ENCODE results near the gene MCIDAS.

Gene MCIDAS

GRCh38 chr5:55231029-55231918, 4.2 kb upstream of the MCIDAS start:
- in situ Hi-C loops (cut with HindIII; ENCODE audit: low pct_unique_long_range_greater_than_20kb, low sequenced_read_pairs), result no loop called here
- no peak for TF ChIP-seq JUND (IDR thresholded peaks at IDR 0.05; ENCODE audit: low read depth)
- peak in 1 of 2 experiments; percentile 42 for DNase-seq (ENCODE audit: low read depth in 1 of 2, low spot score in 1 of 2)

- in situ Hi-C loops (cut with HindIII; ENCODE audit: low pct_unique_long_range_greater_than_20kb, low sequenced_read_pairs), result no loop called here
- TF ChIP-seq JUND (IDR thresholded peaks at IDR 0.05; ENCODE audit: low read depth), result no peak
- DNase-seq (ENCODE audit: low read depth in 1 of 2, low spot score in 1 of 2), result no peak
These were observed 3.0 kb upstream of the MCIDAS start for GRCh38 chr5:55230086-55230629.

DNA sequence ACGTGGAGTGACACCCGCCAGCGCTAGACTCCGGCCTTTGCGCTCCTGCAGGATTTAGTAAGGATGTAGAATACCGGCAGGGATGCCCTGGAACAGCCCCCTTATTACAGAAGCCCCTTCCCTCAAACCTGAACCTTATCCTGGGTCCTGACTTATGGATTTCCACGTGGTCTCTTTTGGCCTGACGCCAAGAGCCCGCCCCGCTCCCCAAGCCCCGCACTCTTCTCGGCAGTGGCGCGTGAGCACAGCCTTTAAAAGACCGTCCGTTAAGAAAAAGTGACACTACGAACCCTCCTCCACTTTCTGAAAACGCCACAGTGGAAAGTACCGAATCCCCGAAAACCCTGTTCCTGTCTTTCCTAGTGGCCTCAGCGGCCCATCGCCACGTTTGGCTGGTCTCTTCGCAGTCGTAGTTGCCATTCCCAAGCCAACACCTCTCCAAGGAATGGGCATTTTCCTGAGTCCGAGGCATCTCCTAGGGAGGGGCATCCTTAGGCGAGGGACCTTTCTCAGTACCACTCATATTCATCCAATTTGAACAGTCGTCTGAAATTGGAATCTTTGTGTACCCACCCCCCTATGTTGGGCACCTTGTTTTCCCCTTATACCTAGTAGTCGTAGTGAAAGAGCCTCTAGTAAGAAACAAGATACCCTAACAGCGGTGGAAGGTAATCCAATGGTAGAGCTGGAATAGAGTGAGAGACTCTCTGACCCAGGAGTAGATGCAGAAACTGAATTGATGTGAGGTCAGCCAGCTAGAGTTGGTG, 732 bp upstream of the MCIDAS start:
- DNase-seq (ENCODE audit: low read depth in 1 of 2, low spot score in 1 of 2), result no peak
- TF ChIP-seq JUND (IDR thresholded peaks at IDR 0.05; ENCODE audit: low read depth), result no peak
- in situ Hi-C loops (cut with HindIII; ENCODE audit: low pct_unique_long_range_greater_than_20kb, low sequenced_read_pairs), result no loop called here

GRCh38 chr5:55226027-55226933, 835 bp downstream of the MCIDAS start:
- peak; percentile 92 to 95 for DNase-seq (ENCODE audit: low read depth in 1 of 2, low spot score in 1 of 2)
- no peak for TF ChIP-seq JUND (IDR thresholded peaks at IDR 0.05; ENCODE audit: low read depth)
- in situ Hi-C loops (cut with HindIII; ENCODE audit: low pct_unique_long_range_greater_than_20kb, low sequenced_read_pairs), result no loop called here

GRCh38 chr5:55225346-55225745, 1.8 kb downstream of the MCIDAS start:
- in situ Hi-C loops (cut with HindIII; ENCODE audit: low pct_unique_long_range_greater_than_20kb, low sequenced_read_pairs), result no loop called here
- no peak for DNase-seq (ENCODE audit: low read depth in 1 of 2, low spot score in 1 of 2)
- no peak for TF ChIP-seq JUND (IDR thresholded peaks at IDR 0.05; ENCODE audit: low read depth)

DNA sequence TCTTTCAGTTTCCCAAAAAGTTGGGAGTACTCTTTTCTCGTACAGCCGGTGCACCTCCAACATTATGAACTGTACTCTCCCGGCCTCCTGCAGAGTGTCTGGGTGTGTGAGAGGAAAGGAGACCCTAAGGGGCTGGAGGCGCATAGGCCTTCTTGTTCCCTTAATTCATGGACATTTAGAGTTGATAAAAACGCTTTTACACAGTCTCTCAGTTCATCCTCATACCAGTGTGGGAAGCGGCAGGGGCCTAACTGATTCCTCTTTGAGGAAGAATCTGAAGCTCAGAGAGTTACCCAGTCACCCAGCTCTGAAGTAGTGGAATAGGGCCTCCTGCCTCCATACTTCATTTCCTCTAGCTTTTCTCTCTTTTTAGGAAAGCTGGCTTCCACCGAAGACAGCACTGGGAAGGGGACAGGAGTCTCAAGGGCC, 3.3 kb downstream of the MCIDAS start:
- TF ChIP-seq JUND (IDR thresholded peaks at IDR 0.05; ENCODE audit: low read depth), result no peak
- no peak for DNase-seq (ENCODE audit: low read depth in 1 of 2, low spot score in 1 of 2)
- in situ Hi-C loops (cut with HindIII; ENCODE audit: low pct_unique_long_range_greater_than_20kb, low sequenced_read_pairs), result no loop called here

GRCh38 chr5:55222985-55223811, 3.9 kb downstream of the MCIDAS start:
- in situ Hi-C loops (cut with HindIII; ENCODE audit: low pct_unique_long_range_greater_than_20kb, low sequenced_read_pairs), result no loop called here
- TF ChIP-seq JUND (IDR thresholded peaks at IDR 0.05; ENCODE audit: low read depth), result no peak
- no peak for DNase-seq (ENCODE audit: low read depth in 1 of 2, low spot score in 1 of 2)

- in situ Hi-C loops (cut with HindIII; ENCODE audit: low pct_unique_long_range_greater_than_20kb, low sequenced_read_pairs), result no loop called here
- no peak for DNase-seq (ENCODE audit: low read depth in 1 of 2, low spot score in 1 of 2)
- TF ChIP-seq JUND (IDR thresholded peaks at IDR 0.05; ENCODE audit: low read depth), result no peak
These were observed 4.8 kb downstream of the MCIDAS start for GRCh38 chr5:55222092-55222984.

- no peak for TF ChIP-seq JUND (IDR thresholded peaks at IDR 0.05; ENCODE audit: low read depth)
- no peak for DNase-seq (ENCODE audit: low read depth in 1 of 2, low spot score in 1 of 2)
- in situ Hi-C loops (cut with HindIII; ENCODE audit: low pct_unique_long_range_greater_than_20kb, low sequenced_read_pairs), result no loop called here
These were observed 6.5 kb downstream of the MCIDAS start for GRCh38 chr5:55220433-55221185.

GRCh38 chr5:55219770-55220169, 7.3 kb downstream of the MCIDAS start:
- in situ Hi-C loops (cut with HindIII; ENCODE audit: low pct_unique_long_range_greater_than_20kb, low sequenced_read_pairs), result no loop called here
- DNase-seq (ENCODE audit: low read depth in 1 of 2, low spot score in 1 of 2), result no peak
- TF ChIP-seq JUND (IDR thresholded peaks at IDR 0.05; ENCODE audit: low read depth), result no peak
